Uterus (tissue), 2 donors: ENCODE measurements around the gene PCGF1.

Experiments used
- POLR2A ChIP-seq, 2 donors: fragments of 450-650 bp; IDR thresholded peaks; one replicate each; pipeline ENCODE4 v1.6.1; 2016; ENCODE audit warnings: antibody characterized with exemption in 2 of 2, mild to moderate bottlenecking in 1 of 2, moderate library complexity in 1 of 2
- TF ChIP-seq, protein P1 (sequence below), 4 experiments: fragments of 200-600 bp in 2 of 4; fragments of 450-650 bp in 2 of 4; sonication (generic) in 2 of 4; IDR thresholded peaks; one replicate each; pipeline ENCODE4 v1.5.1; 2016 to 2019; ENCODE audit warnings: antibody characterized with exemption in 4 of 4, mild to moderate bottlenecking in 2 of 4, moderate library complexity in 1 of 4

GRCh38 chr2:74457549-74458131 is 49.9 kb downstream of the PCGF1 start:
- TF ChIP-seq, protein P1, sequence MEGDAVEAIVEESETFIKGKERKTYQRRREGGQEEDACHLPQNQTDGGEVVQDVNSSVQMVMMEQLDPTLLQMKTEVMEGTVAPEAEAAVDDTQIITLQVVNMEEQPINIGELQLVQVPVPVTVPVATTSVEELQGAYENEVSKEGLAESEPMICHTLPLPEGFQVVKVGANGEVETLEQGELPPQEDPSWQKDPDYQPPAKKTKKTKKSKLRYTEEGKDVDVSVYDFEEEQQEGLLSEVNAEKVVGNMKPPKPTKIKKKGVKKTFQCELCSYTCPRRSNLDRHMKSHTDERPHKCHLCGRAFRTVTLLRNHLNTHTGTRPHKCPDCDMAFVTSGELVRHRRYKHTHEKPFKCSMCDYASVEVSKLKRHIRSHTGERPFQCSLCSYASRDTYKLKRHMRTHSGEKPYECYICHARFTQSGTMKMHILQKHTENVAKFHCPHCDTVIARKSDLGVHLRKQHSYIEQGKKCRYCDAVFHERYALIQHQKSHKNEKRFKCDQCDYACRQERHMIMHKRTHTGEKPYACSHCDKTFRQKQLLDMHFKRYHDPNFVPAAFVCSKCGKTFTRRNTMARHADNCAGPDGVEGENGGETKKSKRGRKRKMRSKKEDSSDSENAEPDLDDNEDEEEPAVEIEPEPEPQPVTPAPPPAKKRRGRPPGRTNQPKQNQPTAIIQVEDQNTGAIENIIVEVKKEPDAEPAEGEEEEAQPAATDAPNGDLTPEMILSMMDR (IDR thresholded peaks at IDR 0.05), result no peak
- TF ChIP-seq POLR2A (IDR thresholded peaks at IDR 0.05), result peak; percentile 64 to 86
